Left lung (tissue), 10 donors: Measurements from ENCODE around the gene ZNF236. TPM values are rescaled to one million over a fixed set of nuclear protein-coding genes. Genes with fewer than 3 reads are reported as not detected.
"Not testable (repeated sequence)": the region's sequence is repeated elsewhere in the genome, so short reads cannot be mapped to it uniquely, and the experiment has no call there.

ENCODE experiments used
- ATAC-seq: fragments of 200-7000 bp; cut with Tn5 transposase; one replicate; pipeline ENCODE4 v1.9.1; 2020; ENCODE audit warnings: moderate library complexity
- DNase-seq, 4 donors: peaks; one replicate each; pipeline ENCODE4 v3.0.0-alpha.2; 2013 to 2020
- H3K27ac ChIP-seq, 2 donors: fragments of 200-600 bp; sonication (generic) in 1 of 2; one replicate each; pipeline versions ENCODE4 v1.5.0 to v1.8.0; 2020 to 2021
- H3K27me3 ChIP-seq, 2 donors: fragments of 200-600 bp; sonication (generic) in 1 of 2; one replicate each; pipeline versions ENCODE4 v1.5.0 to v1.8.0; 2020 to 2021
- H3K36me3 ChIP-seq, 2 donors: fragments of 200-600 bp; sonication (generic) in 1 of 2; one replicate each; pipeline versions ENCODE4 v1.5.0 to v1.8.0; 2020 to 2021
- H3K4me1 ChIP-seq, 2 donors: fragments of 200-600 bp; one replicate each; pipeline ENCODE4 v1.8.0; 2021
- H3K4me3 ChIP-seq, 2 donors: fragments of 200-600 bp; sonication (generic) in 1 of 2; one replicate each; pipeline versions ENCODE4 v1.5.0 to v1.8.0; 2020 to 2021; ENCODE audit warnings: mild to moderate bottlenecking in 1 of 2
- H3K9me3 ChIP-seq, 2 donors: fragments of 200-600 bp; sonication (generic) in 1 of 2; one replicate each; pipeline versions ENCODE4 v1.5.0 to v1.8.0; 2020 to 2021
- intact Hi-C, 2 donors: fragments of 100-400 bp; cut with DNase I; formaldehyde crosslinking; loops; one replicate each; pipeline versions ENCODE4 v1.11.2 to v1.14.2; 2022
- polyA plus RNA-seq, 6 donors: library from polyadenylated mRNA; unstranded; fragments of 120-200 nt; gene quantifications; one replicate each; pipeline ENCODE4 v1.2.1, GENCODE V29; 2013; ENCODE audit not compliant: insufficient read length in 6 of 6
- total RNA-seq, 2 donors: library from RNA; stranded (reverse); fragmentation: NEBNext Ultra II Directional; extraction: Animal tissue kit (Norgen Biotek cat#: 25700); gene quantifications; one replicate each; pipeline ENCODE4 v1.2.1, GENCODE V29; 2021
- TF ChIP-seq, protein P1 (sequence below), 2 donors: fragments of 200-600 bp; sonication (generic) in 1 of 2; IDR thresholded peaks; one replicate each; pipeline versions ENCODE4 v1.5.0 to v1.8.0; 2021; ENCODE audit warnings: antibody characterized with exemption in 2 of 2
- donor health status: DM: no; HTN: yes; CAD: no.
- donor health status: DM: no; HTN: no; CAD: no.

The ZNF236 gene
- total and polyA plus RNA-seq, 8 donors: 10.9 to 15.1 (median 12.5) TPM

- peaks cover 2 to 3% of the 10 kb centered on the region in 2 donors for H3K4me1 ChIP-seq
- no peak for DNase-seq
- H3K27me3 ChIP-seq: no peaks in the 10 kb centered on the region
- ATAC-seq: no peak
- H3K9me3 ChIP-seq: no peaks in the 10 kb centered on the region
- H3K36me3 ChIP-seq: peaks cover 0 to 40% of the 10 kb centered on the region in 2 donors
- intact Hi-C loops: no loop called here
- TF ChIP-seq, protein P1, sequence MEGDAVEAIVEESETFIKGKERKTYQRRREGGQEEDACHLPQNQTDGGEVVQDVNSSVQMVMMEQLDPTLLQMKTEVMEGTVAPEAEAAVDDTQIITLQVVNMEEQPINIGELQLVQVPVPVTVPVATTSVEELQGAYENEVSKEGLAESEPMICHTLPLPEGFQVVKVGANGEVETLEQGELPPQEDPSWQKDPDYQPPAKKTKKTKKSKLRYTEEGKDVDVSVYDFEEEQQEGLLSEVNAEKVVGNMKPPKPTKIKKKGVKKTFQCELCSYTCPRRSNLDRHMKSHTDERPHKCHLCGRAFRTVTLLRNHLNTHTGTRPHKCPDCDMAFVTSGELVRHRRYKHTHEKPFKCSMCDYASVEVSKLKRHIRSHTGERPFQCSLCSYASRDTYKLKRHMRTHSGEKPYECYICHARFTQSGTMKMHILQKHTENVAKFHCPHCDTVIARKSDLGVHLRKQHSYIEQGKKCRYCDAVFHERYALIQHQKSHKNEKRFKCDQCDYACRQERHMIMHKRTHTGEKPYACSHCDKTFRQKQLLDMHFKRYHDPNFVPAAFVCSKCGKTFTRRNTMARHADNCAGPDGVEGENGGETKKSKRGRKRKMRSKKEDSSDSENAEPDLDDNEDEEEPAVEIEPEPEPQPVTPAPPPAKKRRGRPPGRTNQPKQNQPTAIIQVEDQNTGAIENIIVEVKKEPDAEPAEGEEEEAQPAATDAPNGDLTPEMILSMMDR (IDR thresholded peaks at IDR 0.05): no peak
- no peak overlapping the region for H3K4me3 ChIP-seq
- H3K27ac ChIP-seq: no peak overlapping the region
These were observed 141.6 kb downstream of the ZNF236 start for GRCh38 chr18:76963936-76964335.

GRCh38 chr18:76965555-76966151 is 143.3 kb downstream of the ZNF236 start:
- DNase-seq, H3K4me1 ChIP-seq, intact Hi-C loops, H3K9me3 ChIP-seq, H3K4me3 ChIP-seq, H3K27me3 ChIP-seq, H3K27ac ChIP-seq, ATAC-seq: not testable (repeated sequence)
- H3K36me3 ChIP-seq: peaks cover 0 to 34% of the 10 kb centered on the region in 2 donors

DNA sequence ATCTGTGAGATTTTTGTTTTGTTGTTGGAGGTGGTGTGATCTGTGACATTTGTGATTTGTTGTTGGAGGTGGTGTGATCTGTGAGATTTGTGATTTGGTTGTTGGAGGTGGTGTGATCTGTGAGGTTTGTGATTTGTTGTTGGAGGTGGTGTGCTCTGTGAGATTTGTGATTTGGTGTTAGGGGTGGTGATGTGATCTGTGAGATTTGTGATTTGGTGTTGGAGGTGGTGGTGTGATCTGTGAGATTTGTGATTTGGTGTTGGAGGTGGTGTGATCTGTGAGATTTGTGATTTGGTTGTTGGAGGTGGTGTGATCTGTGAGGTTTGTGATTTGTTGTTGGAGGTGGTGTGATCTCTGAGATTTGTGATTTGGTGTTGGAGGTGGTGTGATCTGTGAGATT is 144.9 kb downstream of the ZNF236 start:
- ATAC-seq, intact Hi-C loops, H3K9me3 ChIP-seq, H3K4me3 ChIP-seq, H3K27me3 ChIP-seq, H3K27ac ChIP-seq, DNase-seq, H3K4me1 ChIP-seq: not testable (repeated sequence)
- peaks cover 0 to 29% of the 10 kb centered on the region in 2 donors for H3K36me3 ChIP-seq

DNA sequence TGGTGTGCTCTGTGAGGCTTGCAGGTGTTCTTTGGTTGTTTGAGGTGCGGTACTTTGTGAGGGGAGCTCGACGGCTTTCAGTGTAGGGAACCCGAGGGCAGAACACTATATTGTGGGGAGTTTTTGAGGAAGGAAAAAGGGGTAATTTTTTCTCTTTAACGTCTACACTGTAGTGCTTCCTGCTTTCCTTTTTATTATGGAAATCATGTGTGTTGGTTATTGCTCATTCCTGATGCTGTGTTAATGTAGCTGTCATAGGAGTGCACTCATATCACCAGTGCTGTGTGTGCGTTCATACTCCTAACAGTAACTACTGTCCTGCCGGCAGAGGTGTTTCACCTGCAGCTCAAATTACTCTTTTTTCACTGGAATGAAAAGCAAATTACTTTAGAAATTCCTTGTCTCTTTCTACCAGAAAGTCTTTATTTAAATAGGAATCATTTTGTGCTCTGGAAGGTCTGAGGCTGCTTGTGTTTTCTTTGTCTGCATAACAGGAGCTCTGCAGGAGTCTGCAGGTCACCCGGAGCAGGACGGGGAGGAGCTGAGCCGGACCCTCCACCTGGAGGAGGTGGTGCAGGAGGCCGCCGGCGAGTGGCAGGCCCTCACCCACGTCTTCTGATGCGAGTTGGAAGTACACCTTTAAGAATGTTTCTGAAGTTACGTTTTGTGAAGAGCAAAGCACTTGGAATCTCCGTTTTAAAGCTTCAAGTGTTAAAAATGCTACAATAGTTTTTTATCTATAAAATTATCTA is 145.5 kb downstream of the ZNF236 start:
- Histone ChIP-seq H3K9me3 (no peaks in the 10 kb centered on the region), H3K36me3 (peaks cover 0 to 29% of the 10 kb centered on the region in 2 donors), H3K4me3 (no peak overlapping the region), H3K27me3 (no peaks in the 10 kb centered on the region), H3K27ac (no peak overlapping the region), H3K4me1 (no peaks in the 10 kb centered on the region)
- intact Hi-C loops: no loop called here
- DNase-seq (no peak), ATAC-seq (no peak)
- TF ChIP-seq, protein P1 (IDR thresholded peaks at IDR 0.05): no peak

- Histone ChIP-seq H3K36me3 (peaks cover 0 to 27% of the 10 kb centered on the region in 2 donors), H3K27me3 (no peaks in the 10 kb centered on the region), H3K4me1 (no peaks in the 10 kb centered on the region), H3K9me3 (no peaks in the 10 kb centered on the region), H3K4me3 (no peak overlapping the region), H3K27ac (no peak overlapping the region)
- TF ChIP-seq, protein P1 (IDR thresholded peaks at IDR 0.05): no peak
- intact Hi-C loops: no loop called here
- ATAC-seq (peak; percentile 65), DNase-seq (no peak)
These were observed 148.6 kb downstream of the ZNF236 start for GRCh38 chr18:76970770-76971559.

DNA sequence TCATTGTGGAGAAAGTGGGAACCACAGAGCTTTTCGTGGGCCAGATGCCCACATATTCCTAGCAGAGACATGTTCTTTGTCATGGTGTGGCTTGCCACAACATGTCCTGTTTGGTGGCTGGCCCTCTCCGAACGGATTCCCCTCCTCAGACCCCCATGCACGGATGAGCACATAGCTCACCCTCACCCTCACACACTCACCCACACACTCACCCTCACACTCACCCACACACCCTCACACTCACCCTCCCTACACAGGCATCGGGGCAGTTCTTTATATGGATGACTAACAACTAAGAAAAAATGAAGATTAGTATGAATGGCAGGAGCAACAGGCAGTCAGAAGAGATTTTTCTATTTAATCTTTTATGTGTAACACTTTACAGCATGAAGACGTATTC is 149.9 kb downstream of the ZNF236 start:
- intact Hi-C loops: no loop called here
- H3K27ac ChIP-seq: no peak overlapping the region
- TF ChIP-seq, protein P1 (IDR thresholded peaks at IDR 0.05): no peak

More for the DNA sequence above, 149.9 kb downstream of the ZNF236 start:
- H3K9me3 ChIP-seq: no peaks in the 10 kb centered on the region
- DNase-seq: no peak
- H3K4me1 ChIP-seq: no peaks in the 10 kb centered on the region
- H3K4me3 ChIP-seq: no peak overlapping the region
- H3K36me3 ChIP-seq: peaks cover 0 to 22% of the 10 kb centered on the region in 2 donors
- no peaks in the 10 kb centered on the region for H3K27me3 ChIP-seq
- ATAC-seq: no peak
